DOHH2 (cell line): ENCODE results near the gene FAM24A.

Source experiments
- EZH2phosphoT487 ChIP-seq: fragments of 200-600 bp; sonication (generic); IDR thresholded peaks from 2 replicates; pipeline ENCODE4 v1.6.1; 2017; ENCODE audit warnings: borderline replicate concordance, mild to moderate bottlenecking, antibody characterized with exemption, low read length, moderate library complexity, mixed read lengths
- TF ChIP-seq, protein P1 (sequence below): fragments of 200-600 bp; sonication (generic); IDR thresholded peaks from one replicate; pipeline ENCODE4 v1.5.1; 2014; ENCODE audit warnings: antibody characterized with exemption, mild to moderate bottlenecking, low read depth, low read length; ENCODE audit not compliant: poor library complexity, severe bottlenecking

DNA sequence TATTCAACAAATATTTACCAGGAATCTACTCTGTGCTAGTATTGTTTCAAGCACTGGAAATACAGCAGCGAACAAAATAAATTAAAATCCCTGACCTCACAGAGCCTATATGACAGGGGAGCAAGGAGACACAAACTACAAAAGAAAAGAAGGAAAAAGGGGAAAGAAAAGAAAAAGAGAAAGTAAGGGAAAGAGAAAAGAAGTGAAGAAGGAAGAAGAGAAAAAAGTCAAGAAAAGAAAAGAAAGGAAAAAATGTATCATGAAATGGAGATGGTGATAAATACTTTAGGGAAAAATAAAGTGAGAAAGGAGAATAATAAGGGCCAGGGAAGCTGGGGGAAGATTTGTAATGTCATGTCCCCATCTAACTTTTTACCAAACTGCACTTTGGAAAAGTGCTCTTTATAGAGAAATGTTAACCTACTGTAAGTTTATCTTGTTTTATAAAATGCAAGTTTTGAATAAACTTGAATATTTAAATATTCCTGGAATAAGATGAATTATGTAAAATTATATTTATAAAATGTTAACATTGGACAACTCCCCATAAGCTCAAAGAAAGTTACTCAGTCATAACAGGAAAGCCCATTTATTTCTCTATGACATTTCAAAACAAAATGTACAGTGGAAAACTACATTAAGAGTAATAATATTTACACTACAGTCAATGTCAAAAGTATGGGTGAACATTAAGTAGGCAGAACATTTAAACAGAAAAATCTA, 28.9 kb downstream of the FAM24A start:
- TF ChIP-seq, protein P1, sequence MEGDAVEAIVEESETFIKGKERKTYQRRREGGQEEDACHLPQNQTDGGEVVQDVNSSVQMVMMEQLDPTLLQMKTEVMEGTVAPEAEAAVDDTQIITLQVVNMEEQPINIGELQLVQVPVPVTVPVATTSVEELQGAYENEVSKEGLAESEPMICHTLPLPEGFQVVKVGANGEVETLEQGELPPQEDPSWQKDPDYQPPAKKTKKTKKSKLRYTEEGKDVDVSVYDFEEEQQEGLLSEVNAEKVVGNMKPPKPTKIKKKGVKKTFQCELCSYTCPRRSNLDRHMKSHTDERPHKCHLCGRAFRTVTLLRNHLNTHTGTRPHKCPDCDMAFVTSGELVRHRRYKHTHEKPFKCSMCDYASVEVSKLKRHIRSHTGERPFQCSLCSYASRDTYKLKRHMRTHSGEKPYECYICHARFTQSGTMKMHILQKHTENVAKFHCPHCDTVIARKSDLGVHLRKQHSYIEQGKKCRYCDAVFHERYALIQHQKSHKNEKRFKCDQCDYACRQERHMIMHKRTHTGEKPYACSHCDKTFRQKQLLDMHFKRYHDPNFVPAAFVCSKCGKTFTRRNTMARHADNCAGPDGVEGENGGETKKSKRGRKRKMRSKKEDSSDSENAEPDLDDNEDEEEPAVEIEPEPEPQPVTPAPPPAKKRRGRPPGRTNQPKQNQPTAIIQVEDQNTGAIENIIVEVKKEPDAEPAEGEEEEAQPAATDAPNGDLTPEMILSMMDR: no peak
- no peak for TF ChIP-seq EZH2phosphoT487
